CMK (cell line): Measurements from ENCODE around the gene SIGLECL1.
A peak's percentile ranks its signal among the peaks of the same experiment; 100 is the strongest.

Source experiments
- DNase-seq: peaks from one replicate; pipeline ENCODE4 v3.0.0-alpha.2; 2010; ENCODE audit warnings: low read depth

SIGLECL1 gene

DNA sequence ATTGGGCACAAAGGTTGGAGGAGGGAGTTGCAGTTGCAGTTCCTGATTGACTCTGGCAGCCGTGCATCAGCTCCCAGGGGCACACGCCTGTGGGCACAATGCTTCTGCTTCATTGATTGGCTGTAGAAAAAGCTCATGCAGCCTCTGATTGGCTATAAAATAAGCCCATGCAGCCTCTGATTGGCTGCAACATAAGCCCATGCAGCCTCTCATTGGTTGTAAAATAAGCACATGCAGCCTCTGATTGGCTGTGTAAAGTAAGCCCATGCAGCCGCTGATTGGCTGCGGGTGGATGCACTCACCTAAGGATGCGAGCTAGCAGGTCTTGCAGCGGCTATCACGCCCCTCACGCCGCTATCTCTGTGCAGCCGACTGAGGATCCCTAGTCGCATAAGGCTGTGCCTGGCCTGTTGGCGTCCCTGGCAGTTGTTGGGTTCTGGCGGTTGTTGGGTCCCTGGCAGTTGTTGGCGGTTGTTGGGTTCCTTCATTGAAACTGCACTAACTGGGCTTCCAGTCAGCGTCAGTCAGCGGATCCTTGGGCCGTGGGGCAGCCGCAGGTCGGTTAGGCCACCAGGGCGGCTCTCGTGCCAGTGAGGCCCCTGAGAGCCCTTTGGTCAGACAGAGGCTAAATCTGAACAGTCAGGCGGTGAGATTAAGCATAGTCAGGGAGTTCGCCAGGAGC lies at the start of gene SIGLECL1:
Gene SIGLECL1 (plus strand): TSS at position 295 of the 682 bp plus-strand sequence. CDS start 12,993 bp downstream, outside the sequence.
- no peak for DNase-seq

- DNase-seq, result no peak
These were observed 49.2 kb upstream of the SIGLECL1 start for GRCh38 chr19:51201712-51202111.

GRCh38 chr19:51203916-51204315 lies 47.0 kb upstream of the SIGLECL1 start:
- no peak for DNase-seq

- DNase-seq, result no peak
These were observed 46.6 kb upstream of the SIGLECL1 start for GRCh38 chr19:51204321-51204720.

GRCh38 chr19:51207747-51208146 lies 43.1 kb upstream of the SIGLECL1 start:
- DNase-seq, result no peak

GRCh38 chr19:51210191-51210784 lies 40.6 kb upstream of the SIGLECL1 start:
- no peak for DNase-seq

DNA sequence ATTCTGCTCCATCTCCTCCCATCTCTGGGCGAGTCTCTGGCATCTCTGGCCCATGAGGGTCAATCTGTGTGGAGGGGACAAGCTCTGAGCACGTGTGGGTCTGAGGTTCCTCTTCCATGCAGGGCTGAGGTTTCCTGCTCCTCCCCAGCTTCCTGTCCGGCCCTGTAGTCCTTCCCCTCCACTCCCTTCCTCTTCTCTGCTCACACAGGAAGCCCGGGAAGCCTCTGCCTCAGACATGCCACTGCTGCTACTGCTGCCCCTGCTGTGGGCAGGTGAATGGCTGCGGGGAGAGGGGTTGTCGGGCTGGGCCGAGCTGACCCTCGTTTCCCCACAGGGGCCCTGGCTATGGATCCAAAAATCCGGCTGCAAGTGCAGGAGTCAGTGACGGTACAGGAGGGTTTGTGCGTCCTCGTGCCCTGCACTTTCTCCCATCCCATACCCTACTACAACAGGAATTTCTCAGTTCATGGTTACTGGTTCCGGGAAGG lies 40.0 kb upstream of the SIGLECL1 start:
- DNase-seq, result peak; percentile 74

- no peak for DNase-seq
These were observed 39.0 kb upstream of the SIGLECL1 start for GRCh38 chr19:51211833-51212232.

- DNase-seq, result no peak
These were observed 31.6 kb upstream of the SIGLECL1 start for GRCh38 chr19:51219307-51219706.

- DNase-seq, result no peak
These were observed 30.9 kb upstream of the SIGLECL1 start for GRCh38 chr19:51219971-51220370.

DNA sequence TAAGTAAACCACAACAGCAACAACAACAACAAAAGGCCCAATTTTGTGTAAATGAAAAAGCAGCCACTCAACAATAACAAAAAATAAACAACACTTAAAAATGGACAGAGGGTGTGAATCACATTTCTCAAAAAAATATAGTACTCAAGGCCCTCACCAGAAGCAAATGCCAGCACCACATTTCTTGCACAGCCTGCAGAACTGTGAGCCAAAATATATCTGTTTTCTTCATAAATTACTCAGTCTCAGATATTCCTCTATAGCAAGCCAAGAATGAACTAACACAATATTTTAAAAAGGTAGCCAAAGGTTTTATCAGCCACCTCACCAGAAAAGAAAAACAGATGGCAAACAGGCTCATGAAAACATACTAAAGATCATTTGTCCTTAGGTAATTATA lies 29.9 kb upstream of the SIGLECL1 start:
- DNase-seq, result no peak

- DNase-seq, result no peak
These were observed 26.7 kb upstream of the SIGLECL1 start for GRCh38 chr19:51224163-51224641.

- DNase-seq, result peak; percentile 81
These were observed 25.9 kb upstream of the SIGLECL1 start, which contains the start of gene CD33 for GRCh38 chr19:51224898-51225393. Gene CD33 (plus strand): TSS chr19:51225080. CDS start chr19:51225119, 39 bp downstream.

GRCh38 chr19:51226067-51226466 lies 24.8 kb upstream of the SIGLECL1 start:
- no peak for DNase-seq

DNA sequence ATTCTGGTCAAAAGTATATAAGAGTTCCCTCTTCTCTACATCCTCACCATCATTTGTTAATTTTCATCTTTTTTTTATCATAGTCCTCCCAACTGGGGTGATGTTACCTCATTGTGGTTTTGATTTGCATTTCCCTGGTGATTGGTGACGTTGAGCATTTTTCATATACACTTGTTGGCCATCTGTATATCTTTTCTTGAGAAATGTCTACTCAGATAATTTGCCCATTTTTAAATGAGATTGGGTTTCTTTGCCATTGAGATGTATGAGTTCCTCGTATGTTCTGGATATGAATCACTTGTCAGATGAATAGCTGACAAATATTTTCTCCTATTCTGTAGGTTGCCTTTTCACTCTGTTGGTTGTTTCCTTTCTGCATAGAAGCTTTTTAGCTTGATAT lies 23.6 kb upstream of the SIGLECL1 start:
- DNase-seq, result no peak

DNA sequence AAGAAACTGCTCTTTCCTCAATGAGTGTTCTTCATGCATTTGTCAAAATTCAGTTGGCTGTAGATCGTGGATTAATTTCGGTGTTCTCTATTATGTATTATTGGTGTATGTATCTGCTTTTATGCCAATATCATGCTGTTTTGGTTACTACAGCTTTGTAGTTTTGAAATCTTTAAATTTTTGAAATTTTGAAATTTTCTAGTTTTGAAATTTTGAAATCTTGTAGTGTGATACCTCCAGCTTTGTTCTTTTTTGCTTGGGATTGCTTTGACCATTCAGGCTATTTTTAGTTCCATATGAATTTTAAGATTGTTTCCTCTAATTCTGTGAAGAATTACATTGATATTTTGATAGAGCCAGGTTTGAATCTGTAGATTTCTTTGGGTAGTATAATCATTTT lies 22.9 kb upstream of the SIGLECL1 start:
- DNase-seq, result no peak

DNA sequence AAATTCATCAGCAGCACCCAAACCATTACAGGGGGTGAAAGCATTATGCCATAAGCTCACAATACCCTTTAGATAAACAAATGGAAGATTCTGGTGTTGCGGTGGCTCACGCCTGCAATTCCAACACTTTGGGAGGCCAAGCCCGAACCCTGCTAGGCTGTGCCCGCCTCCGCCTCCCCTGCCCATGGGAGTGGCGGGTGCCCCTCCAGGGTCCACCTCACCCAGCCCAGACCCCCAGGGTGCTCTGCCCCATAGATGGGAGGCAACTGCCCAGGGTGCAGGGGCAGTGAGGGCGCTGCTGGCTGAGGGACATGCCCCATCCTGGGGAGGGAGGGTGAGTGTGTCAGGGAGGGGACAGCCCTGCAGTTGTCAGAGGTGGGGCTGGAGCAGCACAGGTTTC lies 10.0 kb upstream of the SIGLECL1 start:
- DNase-seq, result no peak

DNA sequence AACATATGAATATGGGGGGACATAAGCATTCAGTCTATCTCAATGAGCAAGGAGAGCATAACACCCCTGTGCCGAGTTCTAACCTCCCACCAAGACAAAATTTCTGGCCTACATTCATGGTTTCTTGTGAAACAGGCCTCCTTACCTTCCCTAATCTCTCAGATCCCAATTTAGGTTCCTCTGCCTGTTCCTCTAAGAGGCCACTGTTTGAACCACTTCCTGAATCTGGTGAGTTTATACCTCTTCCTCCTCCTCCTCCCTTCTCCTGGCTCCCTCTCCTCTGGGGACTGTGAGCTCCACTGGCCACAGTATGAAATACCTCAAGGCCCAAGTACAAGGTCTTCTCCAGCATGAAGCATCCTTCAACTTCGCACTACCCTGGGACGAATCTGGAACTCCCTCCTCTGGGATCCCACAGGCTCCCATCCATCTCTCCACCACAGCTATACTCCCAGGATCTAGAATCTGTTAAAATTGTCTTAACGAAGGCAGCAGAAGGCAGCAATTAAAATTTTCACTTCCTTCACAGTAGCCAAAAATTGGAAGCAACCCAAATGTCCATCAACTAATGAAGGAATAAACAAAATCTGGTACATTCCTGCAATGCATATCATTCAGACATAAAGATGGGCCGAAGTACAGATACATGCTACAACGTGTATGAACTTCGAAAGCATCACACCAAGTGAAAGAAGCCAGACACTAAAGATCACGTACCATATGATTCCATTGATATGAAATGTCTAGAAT lies 7.8 kb upstream of the SIGLECL1 start:
- no peak for DNase-seq

DNA sequence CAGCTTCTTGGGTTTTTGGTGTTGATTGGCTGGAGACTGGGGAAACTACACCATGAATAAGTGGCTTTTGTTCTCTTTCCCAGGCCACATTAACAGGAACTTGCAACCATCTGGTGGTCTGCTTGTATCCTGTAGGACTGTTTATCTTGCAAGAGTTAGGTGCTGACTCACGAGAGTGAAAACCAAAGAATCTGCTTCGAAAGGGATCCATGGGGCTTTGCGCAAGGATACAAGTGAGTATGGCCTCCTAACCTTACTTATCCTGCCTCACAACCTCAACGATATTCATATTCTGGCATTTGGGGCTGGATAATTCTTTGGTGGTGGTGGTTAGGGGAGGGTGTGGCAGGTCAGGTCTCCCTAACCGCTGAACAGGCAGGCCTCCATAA lies 4.7 kb upstream of the SIGLECL1 start:
- peak; percentile 35 for DNase-seq

- no peak for DNase-seq
These were observed 2.8 kb upstream of the SIGLECL1 start for GRCh38 chr19:51247972-51248590.

DNA sequence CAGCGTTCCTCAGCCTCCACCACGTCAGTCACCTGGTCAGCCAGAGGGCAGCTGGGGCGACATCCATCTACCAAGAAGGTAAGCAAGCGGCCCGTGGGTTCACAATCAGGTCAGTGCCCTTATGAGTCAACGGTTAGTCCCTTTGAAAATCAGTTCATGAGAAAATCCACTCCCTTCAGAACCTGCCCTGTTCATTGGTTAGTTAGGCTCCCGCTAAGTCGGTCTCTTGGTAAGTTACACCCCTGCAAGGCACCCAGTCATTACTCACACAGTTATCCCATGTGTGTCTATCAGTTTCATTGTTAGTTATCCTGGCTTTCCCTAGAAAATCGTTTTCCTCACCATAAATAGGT lies 564 bp downstream of the SIGLECL1 start:
- DNase-seq, result no peak
